Astrocyte of the hippocampus (primary cell): ENCODE measurements around the gene KRTAP10-4.
"Not testable (repeated sequence)": the region's sequence is repeated elsewhere in the genome, so short reads cannot be mapped to it uniquely, and the experiment has no call there.

Experiments
- DNase-seq: peaks from one replicate; pipeline ENCODE4 v3.0.0; 2011; ENCODE audit warnings: low read depth, low spot score

Gene KRTAP10-4

GRCh38 chr21:44533891-44534627 lies 39.5 kb upstream of the KRTAP10-4 start:
- DNase-seq = no peak

- DNase-seq = no peak
These were observed 38.8 kb upstream of the KRTAP10-4 start for GRCh38 chr21:44534688-44535087.

GRCh38 chr21:44535963-44536362 lies 37.6 kb upstream of the KRTAP10-4 start:
- DNase-seq = no peak

GRCh38 chr21:44537930-44538911 lies 35.3 kb upstream of the KRTAP10-4 start:
- no peak for DNase-seq

- DNase-seq = no peak
These were observed 34.5 kb upstream of the KRTAP10-4 start for GRCh38 chr21:44539046-44539445.

GRCh38 chr21:44539991-44540666 lies 33.4 kb upstream of the KRTAP10-4 start, which contains the start of gene KRTAP10-1:
Gene KRTAP10-1, minus strand, starts transcription at chr21:44540195. Its CDS starts 45 bp downstream, at chr21:44540150.
- no peak for DNase-seq

- DNase-seq = no peak
These were observed 32.7 kb upstream of the KRTAP10-4 start for GRCh38 chr21:44540741-44541288.

GRCh38 chr21:44542716-44543115 lies 30.8 kb upstream of the KRTAP10-4 start:
- no peak for DNase-seq

- DNase-seq = no peak
These were observed 29.0 kb upstream of the KRTAP10-4 start for GRCh38 chr21:44544566-44544965.

- DNase-seq = no peak
These were observed 25.7 kb upstream of the KRTAP10-4 start for GRCh38 chr21:44547656-44548331.

GRCh38 chr21:44548381-44548780 lies 25.1 kb upstream of the KRTAP10-4 start:
- DNase-seq = no peak

- peak; percentile 23 for DNase-seq
These were observed 24.6 kb upstream of the KRTAP10-4 start for GRCh38 chr21:44548922-44549321.

GRCh38 chr21:44549525-44550211 lies 23.9 kb upstream of the KRTAP10-4 start:
- no peak for DNase-seq

- not testable (repeated sequence) for DNase-seq
These were observed 23.2 kb upstream of the KRTAP10-4 start for GRCh38 chr21:44550285-44550684.

- no peak for DNase-seq
These were observed 22.7 kb upstream of the KRTAP10-4 start for GRCh38 chr21:44550807-44551206.

- no peak for DNase-seq
These were observed 22.1 kb upstream of the KRTAP10-4 start, which contains the start of gene KRTAP10-2 for GRCh38 chr21:44551340-44551961. Gene KRTAP10-2, minus strand, starts transcription at chr21:44551505. Its CDS starts 47 bp downstream, at chr21:44551458.

GRCh38 chr21:44552136-44552535 lies 21.4 kb upstream of the KRTAP10-4 start:
- DNase-seq = no peak

GRCh38 chr21:44552681-44553080 lies 20.8 kb upstream of the KRTAP10-4 start:
- no peak for DNase-seq

- DNase-seq = no peak
These were observed 18.2 kb upstream of the KRTAP10-4 start for GRCh38 chr21:44555200-44555875.
